Cardiac muscle cell (in vitro differentiated cells and primary cell): ENCODE results near the gene KIF2C. TPM values are rescaled to one million over a fixed set of nuclear protein-coding genes. Genes with fewer than 3 reads are reported as not detected.
"Not testable (repeated sequence)": the region's sequence is repeated elsewhere in the genome, so short reads cannot be mapped to it uniquely, and the experiment has no call there.

Source experiments
- DNase-seq, 2 donors: peaks; one replicate each; pipeline versions ENCODE4 v3.0.0 to v3.0.0-alpha.2; 2010 to 2017; ENCODE audit warnings: low read depth in 1 of 2, low spot score in 1 of 2
- H3K27ac ChIP-seq: fragments of 200-600 bp; sonication (generic); 2 replicates; pipeline ENCODE4 v1.5.1; 2016
- H3K27me3 ChIP-seq: fragments of 200-600 bp; sonication (generic); 2 replicates; pipeline ENCODE4 v1.6.0; 2016; ENCODE audit warnings: control low read depth
- H3K36me3 ChIP-seq: fragments of 200-600 bp; sonication (generic); 2 replicates; pipeline ENCODE4 v1.5.1; 2016; ENCODE audit warnings: control low read depth
- H3K4me1 ChIP-seq: fragments of 200-600 bp; sonication (generic); 2 replicates; pipeline ENCODE4 v1.8.1; 2017; ENCODE audit warnings: low read depth, mild to moderate bottlenecking, mixed run types
- H3K4me3 ChIP-seq: fragments of 200-600 bp; sonication (generic); 2 replicates; pipeline ENCODE4 v1.5.1; 2016; ENCODE audit warnings: mild to moderate bottlenecking
- H3K9me3 ChIP-seq: fragments of 200-600 bp; sonication (generic); 2 replicates; pipeline ENCODE4 v1.5.1; 2017; ENCODE audit warnings: low read depth, mild to moderate bottlenecking, control low read depth
- polyA plus RNA-seq: library from polyadenylated mRNA; unstranded; fragments of >200 nt; fragmentation: Nextera tagmentation; extraction: Ambion mirVana; gene quantifications from 2 replicates; pipeline ENCODE4 v1.2.1, GENCODE V29; 2016
- total RNA-seq: library from RNA; depleted of rRNA; stranded (reverse); fragments of >200 nt; gene quantifications from 2 replicates; pipeline ENCODE4 v1.2.3, GENCODE V29; 2016
- TF ChIP-seq, protein P1 (sequence below): IDR thresholded peaks from 2 replicates; pipeline ENCODE4 v1.5.1; 2012; ENCODE audit warnings: low read depth, mild to moderate bottlenecking, low read length

KIF2C gene
- total and polyA plus RNA-seq, 2 experiments from 2014 or later, result 10.0 to 80.8 TPM

GRCh38 chr1:44807364-44808062 lies 67.9 kb downstream of the KIF2C start:
- peaks cover 6% of the 10 kb centered on the region for H3K36me3 ChIP-seq
- H3K4me3 ChIP-seq, result no peak overlapping the region
- peaks cover 36% of the 10 kb centered on the region for H3K4me1 ChIP-seq
- no peaks in the 10 kb centered on the region for H3K9me3 ChIP-seq
- peak overlapping the region; percentile 87 for H3K27ac ChIP-seq
- peak; percentile 67 to 100 for DNase-seq
- TF ChIP-seq, protein P1, sequence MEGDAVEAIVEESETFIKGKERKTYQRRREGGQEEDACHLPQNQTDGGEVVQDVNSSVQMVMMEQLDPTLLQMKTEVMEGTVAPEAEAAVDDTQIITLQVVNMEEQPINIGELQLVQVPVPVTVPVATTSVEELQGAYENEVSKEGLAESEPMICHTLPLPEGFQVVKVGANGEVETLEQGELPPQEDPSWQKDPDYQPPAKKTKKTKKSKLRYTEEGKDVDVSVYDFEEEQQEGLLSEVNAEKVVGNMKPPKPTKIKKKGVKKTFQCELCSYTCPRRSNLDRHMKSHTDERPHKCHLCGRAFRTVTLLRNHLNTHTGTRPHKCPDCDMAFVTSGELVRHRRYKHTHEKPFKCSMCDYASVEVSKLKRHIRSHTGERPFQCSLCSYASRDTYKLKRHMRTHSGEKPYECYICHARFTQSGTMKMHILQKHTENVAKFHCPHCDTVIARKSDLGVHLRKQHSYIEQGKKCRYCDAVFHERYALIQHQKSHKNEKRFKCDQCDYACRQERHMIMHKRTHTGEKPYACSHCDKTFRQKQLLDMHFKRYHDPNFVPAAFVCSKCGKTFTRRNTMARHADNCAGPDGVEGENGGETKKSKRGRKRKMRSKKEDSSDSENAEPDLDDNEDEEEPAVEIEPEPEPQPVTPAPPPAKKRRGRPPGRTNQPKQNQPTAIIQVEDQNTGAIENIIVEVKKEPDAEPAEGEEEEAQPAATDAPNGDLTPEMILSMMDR, result no peak
- no peaks in the 10 kb centered on the region for H3K27me3 ChIP-seq

GRCh38 chr1:44808063-44808937 lies 68.7 kb downstream of the KIF2C start, which contains the start of gene BTBD19:
TSS of gene BTBD19 (plus strand) at chr1:44808523. CDS start at chr1:44808821, 298 bp downstream.
- H3K4me3 ChIP-seq, result no peak within 1 kb of the TSS
- H3K36me3 ChIP-seq, result peaks cover 6% of the 10 kb centered on the region
- peak; percentile 63 to 97 for DNase-seq
- no peaks in the 10 kb centered on the region for H3K27me3 ChIP-seq
- TF ChIP-seq, protein P1, result no peak
- H3K27ac ChIP-seq, result peak within 1 kb of the TSS; percentile 87
- no peaks in the 10 kb centered on the region for H3K9me3 ChIP-seq
- peaks cover 32% of the 10 kb centered on the region for H3K4me1 ChIP-seq

- Histone ChIP-seq H3K9me3 (no peaks in the 10 kb centered on the region), H3K36me3 (peaks cover 6% of the 10 kb centered on the region), H3K4me3 (no peak overlapping the region), H3K27ac (peak overlapping the region; percentile 87), H3K27me3 (no peaks in the 10 kb centered on the region), H3K4me1 (peaks cover 32% of the 10 kb centered on the region)
- peak in 1 of 2 donors; percentile 88 for DNase-seq
- TF ChIP-seq, protein P1, result peak; percentile 32
These were observed 69.6 kb downstream of the KIF2C start for GRCh38 chr1:44808938-44809917.

- no peaks in the 10 kb centered on the region for H3K27me3 ChIP-seq
- TF ChIP-seq, protein P1, result no peak
- H3K36me3 ChIP-seq, result peaks cover 6% of the 10 kb centered on the region
- no peak overlapping the region for H3K4me3 ChIP-seq
- peak in 1 of 2 donors; percentile 64 for DNase-seq
- H3K9me3 ChIP-seq, result no peaks in the 10 kb centered on the region
- H3K4me1 ChIP-seq, result peaks cover 32% of the 10 kb centered on the region
- H3K27ac ChIP-seq, result no peak overlapping the region
These were observed 70.6 kb downstream of the KIF2C start for GRCh38 chr1:44810101-44810761.

- not testable (repeated sequence) for H3K36me3 ChIP-seq, H3K27ac ChIP-seq, DNase-seq, H3K9me3 ChIP-seq, H3K27me3 ChIP-seq, H3K4me3 ChIP-seq
- H3K4me1 ChIP-seq, result peaks cover 32% of the 10 kb centered on the region
These were observed 71.1 kb downstream of the KIF2C start for GRCh38 chr1:44810762-44811105.
